Measurements from ENCODE around the gene SLC16A3.
A peak's percentile ranks its signal among the peaks of the same experiment; 100 is the strongest.

Gene SLC16A3

DNA sequence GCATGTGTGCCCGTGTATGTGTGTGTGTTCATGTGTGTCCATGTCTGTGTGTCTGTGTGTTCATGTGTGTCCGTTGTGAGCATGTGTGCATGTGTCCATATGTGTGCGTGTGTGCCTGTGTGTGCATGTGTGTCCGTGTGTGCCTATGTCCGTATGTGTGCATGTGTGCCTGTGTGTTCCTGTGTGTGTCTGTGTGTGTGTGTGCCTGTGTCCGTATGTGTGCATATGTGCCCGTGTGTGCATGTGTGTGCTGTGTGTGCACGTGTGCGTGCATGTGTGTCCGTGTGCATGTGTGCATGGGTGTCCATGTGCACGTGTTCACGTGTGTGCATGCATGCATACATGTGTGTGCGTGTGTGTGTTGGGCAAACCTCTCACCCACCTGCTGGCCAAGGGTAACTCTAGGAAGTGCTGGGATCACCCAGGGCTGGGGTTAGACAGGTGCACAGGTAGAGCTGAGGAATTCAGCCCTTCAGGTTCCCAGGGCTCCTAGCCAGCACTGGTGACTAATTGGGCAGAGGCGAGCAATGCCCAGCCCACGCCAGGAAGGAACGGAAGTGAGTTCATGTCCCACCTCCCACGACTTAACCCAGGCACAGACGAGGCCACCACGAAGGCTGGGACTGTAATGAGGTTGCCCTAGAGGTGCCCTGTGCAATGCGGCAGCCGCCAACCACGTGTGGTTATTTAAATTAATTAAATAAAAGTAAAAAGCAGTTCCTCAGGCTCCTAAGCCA, 52.8 kb downstream of the SLC16A3 start:
- no peak for DNase-seq (ENCODE audit: low read depth in 1 of 2, low spot score in 1 of 2)
- H3K4me3 ChIP-seq (replicated peaks; ENCODE audit: insufficient read depth, low read length), result no peak overlapping the region
- H3K27me3 ChIP-seq (ENCODE audit: insufficient read depth, poor library complexity, severe bottlenecking), result no peaks in the 10 kb centered on the region
- TF ChIP-seq, protein P1, sequence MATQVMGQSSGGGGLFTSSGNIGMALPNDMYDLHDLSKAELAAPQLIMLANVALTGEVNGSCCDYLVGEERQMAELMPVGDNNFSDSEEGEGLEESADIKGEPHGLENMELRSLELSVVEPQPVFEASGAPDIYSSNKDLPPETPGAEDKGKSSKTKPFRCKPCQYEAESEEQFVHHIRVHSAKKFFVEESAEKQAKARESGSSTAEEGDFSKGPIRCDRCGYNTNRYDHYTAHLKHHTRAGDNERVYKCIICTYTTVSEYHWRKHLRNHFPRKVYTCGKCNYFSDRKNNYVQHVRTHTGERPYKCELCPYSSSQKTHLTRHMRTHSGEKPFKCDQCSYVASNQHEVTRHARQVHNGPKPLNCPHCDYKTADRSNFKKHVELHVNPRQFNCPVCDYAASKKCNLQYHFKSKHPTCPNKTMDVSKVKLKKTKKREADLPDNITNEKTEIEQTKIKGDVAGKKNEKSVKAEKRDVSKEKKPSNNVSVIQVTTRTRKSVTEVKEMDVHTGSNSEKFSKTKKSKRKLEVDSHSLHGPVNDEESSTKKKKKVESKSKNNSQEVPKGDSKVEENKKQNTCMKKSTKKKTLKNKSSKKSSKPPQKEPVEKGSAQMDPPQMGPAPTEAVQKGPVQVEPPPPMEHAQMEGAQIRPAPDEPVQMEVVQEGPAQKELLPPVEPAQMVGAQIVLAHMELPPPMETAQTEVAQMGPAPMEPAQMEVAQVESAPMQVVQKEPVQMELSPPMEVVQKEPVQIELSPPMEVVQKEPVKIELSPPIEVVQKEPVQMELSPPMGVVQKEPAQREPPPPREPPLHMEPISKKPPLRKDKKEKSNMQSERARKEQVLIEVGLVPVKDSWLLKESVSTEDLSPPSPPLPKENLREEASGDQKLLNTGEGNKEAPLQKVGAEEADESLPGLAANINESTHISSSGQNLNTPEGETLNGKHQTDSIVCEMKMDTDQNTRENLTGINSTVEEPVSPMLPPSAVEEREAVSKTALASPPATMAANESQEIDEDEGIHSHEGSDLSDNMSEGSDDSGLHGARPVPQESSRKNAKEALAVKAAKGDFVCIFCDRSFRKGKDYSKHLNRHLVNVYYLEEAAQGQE (IDR thresholded peaks at IDR 0.05; ENCODE audit: insufficient replicate concordance, low read depth), result no peak
- TF ChIP-seq GABPA (IDR thresholded peaks at IDR 0.05; ENCODE audit: low read depth) (no peak), POLR2AphosphoS5 (IDR thresholded peaks at IDR 0.05; ENCODE audit: low read depth) (no peak), SPI1 (IDR thresholded peaks at IDR 0.05; ENCODE audit: borderline replicate concordance, low read depth) (no peak)
- TF ChIP-seq, protein P2, sequence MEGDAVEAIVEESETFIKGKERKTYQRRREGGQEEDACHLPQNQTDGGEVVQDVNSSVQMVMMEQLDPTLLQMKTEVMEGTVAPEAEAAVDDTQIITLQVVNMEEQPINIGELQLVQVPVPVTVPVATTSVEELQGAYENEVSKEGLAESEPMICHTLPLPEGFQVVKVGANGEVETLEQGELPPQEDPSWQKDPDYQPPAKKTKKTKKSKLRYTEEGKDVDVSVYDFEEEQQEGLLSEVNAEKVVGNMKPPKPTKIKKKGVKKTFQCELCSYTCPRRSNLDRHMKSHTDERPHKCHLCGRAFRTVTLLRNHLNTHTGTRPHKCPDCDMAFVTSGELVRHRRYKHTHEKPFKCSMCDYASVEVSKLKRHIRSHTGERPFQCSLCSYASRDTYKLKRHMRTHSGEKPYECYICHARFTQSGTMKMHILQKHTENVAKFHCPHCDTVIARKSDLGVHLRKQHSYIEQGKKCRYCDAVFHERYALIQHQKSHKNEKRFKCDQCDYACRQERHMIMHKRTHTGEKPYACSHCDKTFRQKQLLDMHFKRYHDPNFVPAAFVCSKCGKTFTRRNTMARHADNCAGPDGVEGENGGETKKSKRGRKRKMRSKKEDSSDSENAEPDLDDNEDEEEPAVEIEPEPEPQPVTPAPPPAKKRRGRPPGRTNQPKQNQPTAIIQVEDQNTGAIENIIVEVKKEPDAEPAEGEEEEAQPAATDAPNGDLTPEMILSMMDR (IDR thresholded peaks at IDR 0.05; ENCODE audit: insufficient read depth, low read length), result no peak
- no peak overlapping the region for H3K27ac ChIP-seq (replicated peaks)

DNA sequence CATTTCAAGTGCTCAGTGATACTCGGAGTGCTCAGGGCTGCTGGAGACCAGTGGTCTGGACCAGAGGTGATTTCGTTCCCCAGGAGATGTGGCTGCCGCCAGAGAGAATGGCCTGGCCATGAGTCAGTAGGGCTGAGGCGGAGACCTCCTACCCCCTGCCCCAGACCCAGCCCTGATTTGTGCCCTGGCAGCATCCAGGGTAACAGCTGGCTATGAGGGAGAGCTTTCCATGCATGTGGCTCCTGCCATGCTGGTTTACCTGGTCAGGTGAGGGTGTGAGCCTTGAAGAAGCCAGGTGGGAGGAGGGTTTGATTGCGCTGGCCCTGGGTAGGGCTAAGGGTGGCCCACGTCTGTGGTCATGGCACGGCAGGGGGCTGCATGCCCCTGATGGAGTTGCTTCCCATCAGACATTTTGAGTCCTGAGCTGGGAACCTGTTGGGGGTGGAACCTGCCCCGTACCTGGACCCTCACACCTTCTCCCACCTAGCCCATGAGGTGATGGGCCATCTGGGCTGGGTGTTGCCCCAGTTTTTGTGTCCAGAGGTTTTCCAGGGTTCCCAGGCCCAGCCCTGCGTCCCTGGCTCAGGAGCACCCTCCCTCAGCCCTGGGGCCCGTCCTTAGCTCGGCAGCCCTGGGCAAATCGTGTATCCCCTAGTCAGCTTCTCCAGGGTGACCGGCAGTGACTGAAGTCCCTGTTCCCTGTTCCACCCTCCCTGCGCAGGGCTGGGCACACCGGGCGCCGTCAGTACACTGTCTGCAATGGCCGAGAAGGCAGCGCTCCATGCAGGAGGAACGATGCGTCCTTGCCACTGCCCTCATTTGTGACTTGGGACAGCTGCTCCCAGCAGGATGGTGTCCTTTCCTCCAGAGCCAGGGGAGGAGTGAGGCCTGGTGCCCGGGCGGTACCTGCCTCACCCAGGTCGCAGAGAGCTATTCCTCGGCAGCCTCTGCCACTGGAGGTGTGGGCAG, 53.7 kb downstream of the SLC16A3 start:
- no peak for DNase-seq (ENCODE audit: low read depth in 1 of 2, low spot score in 1 of 2)
- Histone ChIP-seq H3K27me3 (ENCODE audit: insufficient read depth, poor library complexity, severe bottlenecking) (no peaks in the 10 kb centered on the region), H3K4me3 (replicated peaks; ENCODE audit: insufficient read depth, low read length) (no peak overlapping the region), H3K27ac (replicated peaks) (no peak overlapping the region)
- TF ChIP-seq, protein P1 (IDR thresholded peaks at IDR 0.05; ENCODE audit: insufficient replicate concordance, low read depth), result no peak
- no peak for TF ChIP-seq SPI1 (IDR thresholded peaks at IDR 0.05; ENCODE audit: borderline replicate concordance, low read depth)

DNA sequence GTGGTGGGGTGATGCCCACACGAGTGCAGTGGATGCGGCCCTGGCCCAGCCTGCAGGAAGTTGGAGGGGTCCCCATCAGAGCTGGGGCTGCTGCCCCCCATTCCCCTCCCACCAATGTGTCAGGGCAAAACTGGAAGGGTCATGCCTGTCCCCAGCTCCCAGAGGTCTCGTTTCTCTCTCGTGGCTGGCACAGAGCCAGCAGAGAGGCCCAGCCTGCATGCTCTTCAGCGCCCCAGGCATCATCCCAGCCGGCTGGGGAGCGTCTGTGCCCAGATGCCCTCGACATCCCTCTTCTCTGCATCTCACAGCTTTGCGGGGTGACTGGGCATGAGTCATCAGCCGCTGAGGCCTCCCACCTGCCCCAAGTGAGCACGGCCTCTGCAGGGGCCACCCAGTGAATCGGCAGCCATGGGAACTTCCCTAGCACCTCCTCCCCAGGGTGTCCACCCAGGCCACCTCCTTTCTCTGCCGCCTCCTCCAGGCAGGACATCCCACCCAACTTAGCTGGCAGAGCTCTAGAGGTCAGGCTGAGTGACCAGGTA, 54.4 kb downstream of the SLC16A3 start:
- peak; percentile 64 to 85 for DNase-seq (ENCODE audit: low read depth in 1 of 2, low spot score in 1 of 2)
- H3K27ac ChIP-seq (replicated peaks), result no peak overlapping the region
- H3K4me3 ChIP-seq (replicated peaks; ENCODE audit: insufficient read depth, low read length), result no peak overlapping the region
- TF ChIP-seq GABPA (IDR thresholded peaks at IDR 0.05; ENCODE audit: low read depth) (no peak), POLR2AphosphoS5 (IDR thresholded peaks at IDR 0.05; ENCODE audit: low read depth) (0 out of 2 replicates have a peak, but pooled peaks have one; percentile 25)
- H3K27me3 ChIP-seq (ENCODE audit: insufficient read depth, poor library complexity, severe bottlenecking), result no peaks in the 10 kb centered on the region

DNA sequence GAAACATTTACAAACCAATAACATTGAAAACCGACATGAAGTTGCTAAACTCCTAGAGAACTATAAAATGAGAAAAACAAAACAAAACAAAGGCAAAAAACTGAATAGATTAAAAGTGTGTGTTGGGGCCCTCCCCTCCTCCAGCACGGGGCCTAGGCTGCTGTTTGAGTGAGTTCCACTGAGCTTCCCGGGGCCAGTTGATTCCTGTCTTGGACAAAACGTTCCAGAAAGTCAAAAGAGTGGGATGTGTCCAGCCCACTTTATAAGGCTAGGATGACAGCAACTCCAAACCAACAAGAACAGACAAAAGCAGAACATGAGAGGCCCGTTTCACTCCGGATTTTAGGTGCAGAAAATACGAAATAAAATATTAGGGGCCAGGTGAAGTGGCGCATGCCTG, 56.3 kb downstream of the SLC16A3 start:
- no peak overlapping the region for H3K27ac ChIP-seq (replicated peaks)
- TF ChIP-seq, protein P1 (IDR thresholded peaks at IDR 0.05; ENCODE audit: insufficient replicate concordance, low read depth), result no peak
- no peak for TF ChIP-seq GABPA (IDR thresholded peaks at IDR 0.05; ENCODE audit: low read depth)
- TF ChIP-seq POLR2AphosphoS5 (IDR thresholded peaks at IDR 0.05; ENCODE audit: low read depth), result no peak
- no peak for TF ChIP-seq SPI1 (IDR thresholded peaks at IDR 0.05; ENCODE audit: borderline replicate concordance, low read depth)
- TF ChIP-seq, protein P2 (IDR thresholded peaks at IDR 0.05; ENCODE audit: insufficient read depth, low read length), result no peak
- H3K27me3 ChIP-seq (ENCODE audit: insufficient read depth, poor library complexity, severe bottlenecking), result no peaks in the 10 kb centered on the region
- no peak overlapping the region for H3K4me3 ChIP-seq (replicated peaks; ENCODE audit: insufficient read depth, low read length)
- DNase-seq (ENCODE audit: low read depth in 1 of 2, low spot score in 1 of 2), result no peak

Data from HL-60 (cell line).